GM12865 (cell line): ENCODE data around the gene CD276.

Source experiments
- DNase-seq: peaks from one replicate; pipeline ENCODE4 v3.0.0; 2010; ENCODE audit warnings: low read depth
- H3K4me3 ChIP-seq: 2 replicates; pipeline ENCODE4 v1.5.1; 2011; ENCODE audit warnings: mild to moderate bottlenecking, low read depth, low read length, control low read depth
- CTCF ChIP-seq: IDR thresholded peaks from 2 replicates; pipeline ENCODE4 v1.5.1; 2011; ENCODE audit warnings: low read length, control low read depth, low read depth, inconsistent platforms; ENCODE audit not compliant: insufficient read depth; ENCODE audit errors: missing control alignments

Gene CD276

GRCh38 chr15:73740152-73741048 lies 56.2 kb downstream of the CD276 start:
- TF ChIP-seq CTCF = no peak
- DNase-seq = no peak
- H3K4me3 ChIP-seq = no peak overlapping the region

- H3K4me3 ChIP-seq = no peak overlapping the region
- no peak for TF ChIP-seq CTCF
- DNase-seq = no peak
Observed at GRCh38 chr15:73741321-73741836, 57.2 kb downstream of the CD276 start.

GRCh38 chr15:73744293-73744692 lies 60.1 kb downstream of the CD276 start:
- TF ChIP-seq CTCF = no peak
- no peak overlapping the region for H3K4me3 ChIP-seq
- no peak for DNase-seq

GRCh38 chr15:73745073-73745472 lies 60.9 kb downstream of the CD276 start:
- DNase-seq = no peak
- no peak for TF ChIP-seq CTCF
- no peak overlapping the region for H3K4me3 ChIP-seq

GRCh38 chr15:73746261-73746660 lies 62.1 kb downstream of the CD276 start:
- no peak for TF ChIP-seq CTCF
- DNase-seq = no peak
- H3K4me3 ChIP-seq = no peak overlapping the region

GRCh38 chr15:73746883-73747282 lies 62.7 kb downstream of the CD276 start:
- no peak for TF ChIP-seq CTCF

More at GRCh38 chr15:73746883-73747282, 62.7 kb downstream of the CD276 start:
- no peak overlapping the region for H3K4me3 ChIP-seq
- no peak for DNase-seq
